GM23338 (cell line): ENCODE measurements around the gene TCL1A.

Source experiments
- EZH2 ChIP-seq: fragments of 200-600 bp; sonication (generic); IDR thresholded peaks from one replicate; pipeline ENCODE4 v1.8.0; 2017; ENCODE audit warnings: antibody characterized with exemption, mild to moderate bottlenecking, low read depth; ENCODE audit not compliant: unreplicated experiment
- EZH2phosphoT487 ChIP-seq: fragments of 200-600 bp; sonication (generic); IDR thresholded peaks from one replicate; pipeline ENCODE4 v1.8.1; 2018; ENCODE audit warnings: antibody characterized with exemption; ENCODE audit not compliant: unreplicated experiment
- NANOG ChIP-seq: IDR thresholded peaks from 2 replicates; pipeline ENCODE4 v1.6.1; 2016; ENCODE audit warnings: antibody characterized with exemption, borderline replicate concordance
- STAT1 ChIP-seq: IDR thresholded peaks from one replicate; pipeline ENCODE4 v1.6.1; 2016; ENCODE audit warnings: antibody characterized with exemption; ENCODE audit not compliant: unreplicated experiment
- ZNF114 ChIP-seq: fragments of 250-450 bp; sonication (Bioruptor Pico); IDR thresholded peaks from 2 replicates; pipeline ENCODE4 v1.5.0; 2020; ENCODE audit warnings: mild to moderate bottlenecking, moderate library complexity
- TF ChIP-seq, protein P1 (sequence below), 2 experiments: fragments of 200-600 bp in 1 of 2; sonication (generic) in 1 of 2; conservative IDR thresholded peaks; 2 replicates each; pipeline versions ENCODE4 v1.5.1 to v1.6.1; 2016 to 2017; ENCODE audit warnings: antibody characterized with exemption in 2 of 2, low read depth in 2 of 2, mild to moderate bottlenecking in 2 of 2, moderate library complexity in 1 of 2
- TF ChIP-seq, protein P2 (sequence below): IDR thresholded peaks from one replicate; pipeline ENCODE4 v1.6.1; 2018; ENCODE audit warnings: antibody characterized with exemption; ENCODE audit not compliant: unreplicated experiment

DNA sequence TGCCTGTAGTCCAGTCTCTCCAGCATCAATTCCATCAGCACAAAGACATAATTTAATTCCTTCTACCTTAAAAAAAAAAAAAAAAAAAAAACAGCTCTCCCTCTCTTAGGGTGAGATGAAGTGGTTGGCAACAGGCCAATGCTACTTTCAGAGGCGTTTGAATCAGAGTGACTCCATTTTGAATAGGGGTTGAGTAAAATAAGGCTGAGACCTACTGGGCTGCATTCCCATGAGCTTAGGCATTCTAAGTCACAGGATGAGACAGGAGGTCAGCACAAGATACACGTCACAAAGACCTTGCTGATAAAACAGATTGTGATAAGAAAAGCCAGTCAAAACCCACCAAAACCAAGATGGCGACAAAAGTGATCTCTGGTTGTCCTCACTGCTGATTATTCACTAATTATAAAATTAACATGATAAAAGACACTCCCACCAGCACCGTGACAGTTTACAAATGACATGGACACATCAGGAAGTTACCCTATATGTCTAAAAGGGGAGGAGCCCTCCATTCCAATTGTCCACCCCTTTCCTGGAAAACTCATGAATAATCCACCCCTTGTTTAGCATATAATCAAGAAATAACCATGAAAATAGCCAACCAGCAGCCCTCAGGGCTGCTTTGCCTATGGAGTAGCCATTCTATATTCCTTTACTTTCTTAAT, 34.6 kb downstream of the TCL1A start:
- TF ChIP-seq EZH2 (no peak), EZH2phosphoT487 (no peak), ZNF114 (CRISPR knock-in tag) (no peak), STAT1 (no peak), NANOG (no peak)
- TF ChIP-seq, protein P1, sequence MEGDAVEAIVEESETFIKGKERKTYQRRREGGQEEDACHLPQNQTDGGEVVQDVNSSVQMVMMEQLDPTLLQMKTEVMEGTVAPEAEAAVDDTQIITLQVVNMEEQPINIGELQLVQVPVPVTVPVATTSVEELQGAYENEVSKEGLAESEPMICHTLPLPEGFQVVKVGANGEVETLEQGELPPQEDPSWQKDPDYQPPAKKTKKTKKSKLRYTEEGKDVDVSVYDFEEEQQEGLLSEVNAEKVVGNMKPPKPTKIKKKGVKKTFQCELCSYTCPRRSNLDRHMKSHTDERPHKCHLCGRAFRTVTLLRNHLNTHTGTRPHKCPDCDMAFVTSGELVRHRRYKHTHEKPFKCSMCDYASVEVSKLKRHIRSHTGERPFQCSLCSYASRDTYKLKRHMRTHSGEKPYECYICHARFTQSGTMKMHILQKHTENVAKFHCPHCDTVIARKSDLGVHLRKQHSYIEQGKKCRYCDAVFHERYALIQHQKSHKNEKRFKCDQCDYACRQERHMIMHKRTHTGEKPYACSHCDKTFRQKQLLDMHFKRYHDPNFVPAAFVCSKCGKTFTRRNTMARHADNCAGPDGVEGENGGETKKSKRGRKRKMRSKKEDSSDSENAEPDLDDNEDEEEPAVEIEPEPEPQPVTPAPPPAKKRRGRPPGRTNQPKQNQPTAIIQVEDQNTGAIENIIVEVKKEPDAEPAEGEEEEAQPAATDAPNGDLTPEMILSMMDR (conservative IDR thresholded peaks at IDR 0.05; ENCODE audit: low read depth in 2 of 2): no peak
- TF ChIP-seq, protein P2, sequence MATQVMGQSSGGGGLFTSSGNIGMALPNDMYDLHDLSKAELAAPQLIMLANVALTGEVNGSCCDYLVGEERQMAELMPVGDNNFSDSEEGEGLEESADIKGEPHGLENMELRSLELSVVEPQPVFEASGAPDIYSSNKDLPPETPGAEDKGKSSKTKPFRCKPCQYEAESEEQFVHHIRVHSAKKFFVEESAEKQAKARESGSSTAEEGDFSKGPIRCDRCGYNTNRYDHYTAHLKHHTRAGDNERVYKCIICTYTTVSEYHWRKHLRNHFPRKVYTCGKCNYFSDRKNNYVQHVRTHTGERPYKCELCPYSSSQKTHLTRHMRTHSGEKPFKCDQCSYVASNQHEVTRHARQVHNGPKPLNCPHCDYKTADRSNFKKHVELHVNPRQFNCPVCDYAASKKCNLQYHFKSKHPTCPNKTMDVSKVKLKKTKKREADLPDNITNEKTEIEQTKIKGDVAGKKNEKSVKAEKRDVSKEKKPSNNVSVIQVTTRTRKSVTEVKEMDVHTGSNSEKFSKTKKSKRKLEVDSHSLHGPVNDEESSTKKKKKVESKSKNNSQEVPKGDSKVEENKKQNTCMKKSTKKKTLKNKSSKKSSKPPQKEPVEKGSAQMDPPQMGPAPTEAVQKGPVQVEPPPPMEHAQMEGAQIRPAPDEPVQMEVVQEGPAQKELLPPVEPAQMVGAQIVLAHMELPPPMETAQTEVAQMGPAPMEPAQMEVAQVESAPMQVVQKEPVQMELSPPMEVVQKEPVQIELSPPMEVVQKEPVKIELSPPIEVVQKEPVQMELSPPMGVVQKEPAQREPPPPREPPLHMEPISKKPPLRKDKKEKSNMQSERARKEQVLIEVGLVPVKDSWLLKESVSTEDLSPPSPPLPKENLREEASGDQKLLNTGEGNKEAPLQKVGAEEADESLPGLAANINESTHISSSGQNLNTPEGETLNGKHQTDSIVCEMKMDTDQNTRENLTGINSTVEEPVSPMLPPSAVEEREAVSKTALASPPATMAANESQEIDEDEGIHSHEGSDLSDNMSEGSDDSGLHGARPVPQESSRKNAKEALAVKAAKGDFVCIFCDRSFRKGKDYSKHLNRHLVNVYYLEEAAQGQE: no peak
